Loucy (cell line): ENCODE data around the gene LINGO1.

Experiments
- EZH2phosphoT487 ChIP-seq: fragments of 200-600 bp; IDR thresholded peaks from 2 replicates; pipeline ENCODE4 v1.6.1; 2018; ENCODE audit warnings: antibody characterized with exemption, mild to moderate bottlenecking, moderate library complexity, borderline replicate concordance
- TF ChIP-seq, protein P1 (sequence below): fragments of 200-600 bp; sonication (generic); conservative IDR thresholded peaks from 2 replicates; pipeline ENCODE4 v1.5.1; 2014; ENCODE audit warnings: mild to moderate bottlenecking, antibody characterized with exemption, low read length

DNA sequence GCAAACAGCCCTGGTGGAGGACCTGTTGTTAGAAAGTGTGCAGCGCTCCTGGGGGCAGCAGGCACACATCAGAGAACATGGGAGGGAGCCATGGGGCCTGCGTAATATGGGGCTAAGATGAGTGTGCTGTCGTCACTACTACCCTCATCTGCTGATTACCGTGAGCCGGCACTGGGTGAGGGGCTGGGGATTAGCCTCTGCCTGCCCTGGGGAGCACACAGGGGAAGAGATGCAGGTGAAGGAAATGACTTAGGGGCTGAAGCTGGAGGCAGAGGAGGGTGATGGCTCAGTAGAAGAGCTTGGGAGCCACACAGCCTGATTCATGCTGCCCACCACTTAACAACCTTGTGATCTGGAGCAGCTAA lies 33.6 kb upstream of the LINGO1 start:
- TF ChIP-seq, protein P1, sequence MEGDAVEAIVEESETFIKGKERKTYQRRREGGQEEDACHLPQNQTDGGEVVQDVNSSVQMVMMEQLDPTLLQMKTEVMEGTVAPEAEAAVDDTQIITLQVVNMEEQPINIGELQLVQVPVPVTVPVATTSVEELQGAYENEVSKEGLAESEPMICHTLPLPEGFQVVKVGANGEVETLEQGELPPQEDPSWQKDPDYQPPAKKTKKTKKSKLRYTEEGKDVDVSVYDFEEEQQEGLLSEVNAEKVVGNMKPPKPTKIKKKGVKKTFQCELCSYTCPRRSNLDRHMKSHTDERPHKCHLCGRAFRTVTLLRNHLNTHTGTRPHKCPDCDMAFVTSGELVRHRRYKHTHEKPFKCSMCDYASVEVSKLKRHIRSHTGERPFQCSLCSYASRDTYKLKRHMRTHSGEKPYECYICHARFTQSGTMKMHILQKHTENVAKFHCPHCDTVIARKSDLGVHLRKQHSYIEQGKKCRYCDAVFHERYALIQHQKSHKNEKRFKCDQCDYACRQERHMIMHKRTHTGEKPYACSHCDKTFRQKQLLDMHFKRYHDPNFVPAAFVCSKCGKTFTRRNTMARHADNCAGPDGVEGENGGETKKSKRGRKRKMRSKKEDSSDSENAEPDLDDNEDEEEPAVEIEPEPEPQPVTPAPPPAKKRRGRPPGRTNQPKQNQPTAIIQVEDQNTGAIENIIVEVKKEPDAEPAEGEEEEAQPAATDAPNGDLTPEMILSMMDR: no peak
- TF ChIP-seq EZH2phosphoT487: no peak
